Hepatic stellate cell (primary cell): ENCODE measurements around the gene LUC7L.
"Not testable (repeated sequence)": the region's sequence is repeated elsewhere in the genome, so short reads cannot be mapped to it uniquely, and the experiment has no call there.

Experiments
- DNase-seq: peaks from one replicate; pipeline ENCODE4 v3.0.0; 2011; ENCODE audit warnings: low spot score

The LUC7L gene

DNA sequence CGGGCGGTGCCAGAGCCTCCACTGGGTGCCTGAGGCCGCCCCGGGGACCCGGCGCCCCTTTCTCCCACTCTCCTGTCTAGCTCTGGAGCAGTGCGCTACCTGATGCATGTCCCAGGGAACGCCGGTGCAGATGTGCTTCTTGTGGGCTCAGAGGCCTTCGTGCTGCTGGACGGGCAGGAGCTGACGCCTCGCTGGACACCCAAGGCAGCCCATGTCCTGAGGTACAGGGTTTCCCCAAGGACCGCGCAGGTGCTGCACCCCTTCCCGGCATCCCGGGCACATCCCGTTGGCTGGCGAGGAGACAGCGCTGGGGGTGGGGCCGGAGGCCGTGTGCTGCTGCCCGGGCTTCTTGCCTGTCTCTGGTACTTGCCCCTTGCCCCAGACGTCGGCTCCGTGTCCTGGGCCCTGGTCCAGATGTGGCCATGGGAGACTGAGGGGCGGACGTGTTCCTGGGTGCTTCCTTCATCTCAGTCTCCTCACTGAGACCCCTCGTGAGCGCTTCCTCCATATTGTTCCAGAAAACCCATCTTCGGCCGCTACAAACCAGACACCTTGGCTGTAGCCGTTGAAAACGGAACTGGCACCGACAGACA, 34.0 kb upstream of the LUC7L start:
- no peak for DNase-seq

DNA sequence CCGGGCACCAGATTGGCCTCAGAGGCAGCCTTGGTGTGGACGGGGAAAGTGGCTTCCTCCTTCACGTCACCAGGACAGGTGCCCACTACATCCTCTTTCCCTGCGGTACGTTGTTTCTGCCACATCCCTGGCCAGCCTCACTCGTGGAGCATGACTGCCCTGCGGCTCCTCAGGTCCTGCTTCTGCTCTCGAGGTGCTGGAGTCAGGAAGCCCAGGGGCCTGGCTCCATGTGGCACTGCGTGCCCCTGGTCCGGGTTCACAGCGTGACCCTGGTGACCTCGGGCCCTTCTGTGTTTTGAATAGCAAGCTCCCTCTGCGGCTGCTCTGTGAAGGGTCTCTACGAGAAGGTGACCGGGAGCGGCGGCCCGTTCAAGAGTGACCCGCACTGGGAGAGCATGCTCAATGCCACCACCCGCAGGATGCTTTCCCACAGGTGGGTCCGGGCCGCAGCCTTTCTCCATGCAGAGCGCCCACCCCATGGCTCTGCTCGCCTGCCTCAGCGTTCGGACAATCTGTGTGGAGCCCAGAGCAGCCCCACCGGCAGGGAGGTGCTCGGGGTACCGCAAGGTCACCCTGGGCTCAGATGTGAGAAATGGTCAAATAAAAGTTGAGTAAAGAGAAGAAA, 33.0 kb upstream of the LUC7L start:
- no peak for DNase-seq

GRCh38 chr16:261031-261691, 31.9 kb upstream of the LUC7L start:
- DNase-seq: no peak

GRCh38 chr16:260326-260725, 31.1 kb upstream of the LUC7L start:
- DNase-seq: no peak

DNA sequence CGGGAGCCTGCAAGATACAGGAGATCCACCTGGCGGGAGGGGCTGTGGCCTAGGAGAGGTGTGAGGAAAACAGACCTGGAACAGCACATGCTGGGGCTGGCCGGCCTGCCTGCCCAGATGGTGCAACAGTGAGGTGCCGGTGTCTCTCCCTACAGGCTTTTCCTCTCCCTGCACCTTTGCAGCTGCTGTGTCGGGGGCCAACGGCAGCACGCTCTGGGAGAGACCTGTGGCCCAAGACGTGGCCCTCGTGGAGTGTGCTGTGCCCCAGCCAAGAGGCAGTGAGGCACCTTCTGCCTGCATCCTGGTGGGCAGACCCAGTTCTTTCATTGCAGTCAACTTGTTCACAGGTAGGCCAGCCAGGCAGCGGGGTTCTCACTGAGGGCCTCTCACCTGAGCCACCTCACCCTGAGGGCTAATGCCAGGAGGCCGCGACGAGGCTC, 30.6 kb upstream of the LUC7L start:
- no peak for DNase-seq

DNA sequence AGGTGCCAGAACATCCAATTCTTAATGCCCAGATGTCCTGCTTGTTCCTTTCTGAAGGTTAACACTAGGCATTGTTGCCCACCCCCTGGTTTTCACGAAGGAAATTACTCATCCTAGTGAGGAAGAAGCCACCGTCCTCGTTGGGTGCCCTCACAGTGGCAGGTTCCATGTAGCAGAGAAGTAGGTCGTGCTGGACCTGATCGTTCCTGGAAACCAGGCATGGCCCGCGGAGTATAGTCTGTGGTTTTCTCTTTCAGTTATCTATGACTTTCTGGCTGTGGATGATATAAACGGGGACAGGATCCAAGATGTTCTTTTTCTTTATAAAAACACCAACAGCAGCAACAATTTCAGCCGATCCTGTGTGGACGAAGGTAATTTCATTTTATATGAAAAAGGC, 30.0 kb upstream of the LUC7L start:
- DNase-seq: no peak

- DNase-seq: not testable (repeated sequence)
These were observed 28.8 kb upstream of the LUC7L start for GRCh38 chr16:258091-258490.

DNA sequence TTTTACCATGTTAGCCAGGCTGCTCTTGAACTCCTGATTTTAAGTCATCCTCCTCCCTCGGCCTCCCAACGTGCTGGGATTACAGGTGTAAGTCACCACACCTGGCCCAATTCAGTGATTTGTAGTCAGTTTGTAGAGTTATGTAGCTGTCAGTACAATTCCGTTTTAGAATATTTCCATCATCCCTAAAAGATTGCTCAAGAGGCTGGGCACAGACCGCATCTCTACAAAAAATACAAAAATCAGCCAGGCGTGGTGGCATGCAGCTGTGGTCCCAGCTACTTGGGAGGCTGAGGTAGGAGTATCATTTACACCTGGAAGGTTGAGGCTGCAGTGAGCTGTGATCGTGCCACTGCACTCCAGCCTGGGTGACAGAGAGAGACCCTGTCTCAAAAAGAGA, 25.9 kb upstream of the LUC7L start:
- DNase-seq: no peak

GRCh38 chr16:254461-254860, 25.2 kb upstream of the LUC7L start:
- DNase-seq: no peak

- no peak for DNase-seq
These were observed 24.6 kb upstream of the LUC7L start for GRCh38 chr16:253833-254232.

GRCh38 chr16:252366-253337, 23.4 kb upstream of the LUC7L start:
- DNase-seq: no peak

DNA sequence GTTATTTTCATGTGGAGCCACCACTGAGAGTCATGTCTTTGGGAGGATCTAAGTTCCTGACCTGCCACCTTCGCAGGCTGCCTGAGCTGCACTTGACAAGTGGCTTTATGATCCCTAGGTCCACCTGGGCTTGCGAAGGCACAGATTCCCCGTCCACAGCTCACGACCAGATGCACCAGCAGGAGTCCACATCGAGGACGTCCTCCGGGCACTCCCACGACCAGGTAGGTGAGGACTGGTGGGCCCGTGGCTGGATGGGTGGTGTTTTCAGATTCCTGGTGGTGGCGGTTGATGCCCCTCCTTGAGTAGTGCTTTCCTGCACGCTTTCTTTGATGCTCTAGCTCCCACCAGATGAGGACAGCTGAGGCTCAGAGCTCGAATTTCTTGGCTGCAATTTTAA, 20.2 kb upstream of the LUC7L start:
- DNase-seq: no peak

- DNase-seq: no peak
These were observed 17.8 kb upstream of the LUC7L start for GRCh38 chr16:247027-247426.

DNA sequence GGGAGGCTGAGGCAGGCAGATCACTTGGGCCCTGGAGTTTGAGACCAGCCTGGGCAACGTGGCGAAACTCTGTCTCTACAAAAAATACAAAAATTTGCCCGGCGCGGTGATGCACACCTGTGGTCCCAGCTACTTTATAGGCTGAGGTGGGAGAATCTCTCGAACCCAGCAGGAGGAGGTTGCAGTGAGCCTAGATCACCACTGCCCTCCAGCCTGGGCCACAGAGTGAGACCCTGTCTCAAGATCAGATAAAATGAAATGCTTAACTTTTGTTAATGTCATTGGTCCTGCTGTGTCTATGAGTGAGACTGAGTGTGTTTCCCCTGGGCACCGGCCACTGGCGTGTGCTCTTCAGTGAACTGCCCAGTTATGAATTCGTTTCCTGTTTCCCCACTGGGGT, 15.9 kb upstream of the LUC7L start:
- no peak for DNase-seq

DNA sequence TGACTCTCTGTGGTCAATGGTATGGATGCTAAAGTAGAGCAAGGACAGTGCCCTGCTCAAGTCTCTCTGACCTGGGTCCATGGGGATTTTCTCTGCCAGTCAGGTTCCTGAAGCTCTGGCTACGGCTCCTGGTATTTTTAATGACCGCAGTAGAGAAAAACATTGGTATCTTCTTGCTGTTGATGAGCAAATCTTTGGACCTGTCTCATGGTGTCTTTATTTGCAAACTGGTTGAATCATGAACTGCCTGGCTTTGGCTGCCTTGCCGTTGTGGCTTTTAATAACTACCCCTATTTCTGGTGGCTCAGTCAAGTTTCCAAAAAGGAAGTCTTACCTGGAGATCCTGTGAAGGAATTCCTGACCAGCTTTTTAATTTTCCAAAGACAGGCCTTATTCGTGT, 14.1 kb upstream of the LUC7L start:
- DNase-seq: no peak

- no peak for DNase-seq
These were observed 13.0 kb upstream of the LUC7L start for GRCh38 chr16:242281-242680.

- no peak for DNase-seq
These were observed 11.3 kb upstream of the LUC7L start for GRCh38 chr16:240559-240958.

DNA sequence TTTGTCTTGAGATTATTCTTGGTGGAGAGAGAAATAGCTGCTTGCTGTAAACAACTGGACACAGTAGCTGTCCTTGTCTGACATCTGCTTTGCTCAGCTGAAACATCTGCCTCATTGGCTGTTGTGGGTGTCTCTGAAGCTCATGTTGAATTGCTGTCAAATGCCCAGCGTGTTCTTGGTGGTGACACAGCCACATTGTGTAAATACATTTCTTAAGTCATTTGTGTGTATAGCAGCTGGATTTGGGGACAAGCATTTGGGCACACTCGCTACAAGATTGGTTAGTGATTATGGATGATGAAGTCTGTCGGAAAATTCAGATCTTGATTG, 10.7 kb upstream of the LUC7L start:
- no peak for DNase-seq

DNA sequence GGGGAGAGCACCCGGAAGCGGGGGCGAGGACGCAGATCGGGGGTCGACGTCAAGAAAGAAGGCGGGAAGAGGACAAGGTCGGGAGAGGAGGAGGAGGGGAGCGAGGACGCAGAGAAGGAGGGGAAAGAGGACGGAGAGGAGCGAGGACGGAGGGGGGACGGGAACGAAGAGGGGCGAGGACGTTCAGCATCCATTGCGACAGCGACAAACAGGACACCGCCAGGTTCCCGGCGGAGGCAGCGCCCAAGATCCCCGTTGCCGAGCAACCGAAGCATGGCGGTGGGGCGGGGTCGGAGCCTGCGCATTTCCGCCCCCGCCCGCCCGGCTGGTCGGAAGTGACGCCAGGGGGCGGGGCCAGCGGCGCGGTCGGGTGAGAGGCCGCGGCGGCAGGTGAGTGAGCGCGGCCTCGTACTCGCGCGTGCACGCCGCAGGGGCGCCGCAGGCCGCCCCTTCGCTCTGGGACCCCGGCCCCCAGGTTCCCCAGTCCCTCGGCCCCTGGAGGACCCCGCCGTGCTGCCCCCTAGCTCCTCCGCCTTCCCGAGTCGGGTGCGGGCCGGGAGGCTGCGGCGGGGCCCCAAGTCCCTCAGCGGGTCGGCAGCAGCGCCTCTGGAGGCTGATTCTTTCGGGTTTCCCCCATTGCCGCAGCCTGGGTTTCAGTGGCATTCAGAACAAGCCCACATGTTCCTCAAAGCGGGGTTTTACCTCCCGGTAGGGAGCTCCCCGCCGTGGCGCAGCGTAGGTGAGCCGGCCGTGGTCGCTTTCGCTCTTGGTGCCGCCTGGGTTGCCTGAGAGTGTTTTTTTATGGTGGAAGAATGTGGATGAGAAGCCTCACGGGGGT, 5.4 kb upstream of the LUC7L start, which contains the start of gene FAM234A:
Gene FAM234A (plus strand): TSS at position 354 of the 838 bp plus-strand sequence. CDS start 19,593 bp downstream, outside the sequence.
- DNase-seq: peak; percentile 95

DNA sequence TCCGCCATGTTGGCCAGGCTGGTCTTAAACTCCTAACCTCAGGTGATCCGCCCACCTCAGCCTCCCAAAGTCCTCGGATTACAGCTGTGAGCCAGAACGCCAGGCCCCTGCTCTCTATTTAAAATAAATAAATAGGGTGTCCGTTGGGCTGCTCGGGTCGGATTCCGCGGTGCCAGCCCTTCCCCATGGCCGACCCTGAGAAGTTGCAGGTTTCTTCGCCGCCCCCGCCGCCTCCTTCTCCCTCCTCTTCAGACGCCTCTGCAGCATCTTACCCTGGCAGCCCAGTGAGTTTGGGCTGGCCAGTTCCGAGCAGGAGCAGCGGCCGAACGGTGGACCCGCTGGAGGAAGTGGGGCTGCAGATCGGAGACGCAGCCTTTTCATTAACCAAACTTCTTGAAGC, 1.7 kb upstream of the LUC7L start:
- no peak for DNase-seq

GRCh38 chr16:230351-230750, 1.1 kb upstream of the LUC7L start:
- not testable (repeated sequence) for DNase-seq
